NCI-H1436 (cell line): ENCODE measurements around the gene CBLC.

Experiments used
- DNase-seq: peaks from one replicate; lab custom pipeline; 2025; lab: John Stamatoyannopoulos, UW

The CBLC gene

GRCh38 chr19:44746616-44746945 is 31.1 kb upstream of the CBLC start:
- no peak for DNase-seq

DNA sequence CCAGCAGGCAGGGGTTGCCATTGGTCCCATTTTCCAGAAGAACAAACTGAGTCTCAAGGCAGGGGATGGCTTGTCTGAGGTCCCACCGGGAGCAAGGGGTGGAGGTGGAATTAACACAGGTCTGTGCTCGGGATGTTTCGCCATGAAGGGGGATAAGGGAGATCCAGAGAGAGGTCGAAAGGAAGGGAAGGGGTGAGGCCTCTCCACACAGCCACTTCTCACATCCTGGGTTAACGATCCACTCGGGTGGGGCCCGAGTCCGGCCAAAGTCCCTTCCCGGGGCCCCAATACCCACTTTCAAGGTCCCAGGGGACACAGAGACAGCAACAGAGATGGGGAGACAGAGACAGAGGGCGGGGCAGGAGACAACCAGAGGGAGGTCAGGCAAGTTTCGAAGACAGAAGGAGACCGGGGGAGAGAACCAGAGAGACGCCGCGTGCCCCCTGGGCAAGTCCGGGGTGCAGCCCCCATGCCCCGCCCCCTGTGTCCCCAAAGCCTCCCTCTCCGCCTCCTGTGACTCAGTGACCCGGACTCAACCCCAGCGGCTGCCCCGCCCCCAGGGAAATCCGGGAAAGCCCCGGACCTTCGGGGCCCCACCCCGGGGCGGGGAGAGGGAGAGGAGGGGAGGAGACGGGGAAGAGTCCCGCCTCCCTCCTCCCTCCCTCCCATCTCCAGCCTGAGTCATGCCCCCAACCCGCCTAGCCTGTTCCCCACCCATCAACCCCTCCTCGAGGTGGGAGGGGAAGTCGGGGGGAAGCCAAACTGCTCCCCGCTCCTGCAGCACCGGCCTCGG is 30.5 kb upstream of the CBLC start:
- no peak for DNase-seq

GRCh38 chr19:44747739-44748425 is 29.8 kb upstream of the CBLC start:
- DNase-seq: no peak

DNA sequence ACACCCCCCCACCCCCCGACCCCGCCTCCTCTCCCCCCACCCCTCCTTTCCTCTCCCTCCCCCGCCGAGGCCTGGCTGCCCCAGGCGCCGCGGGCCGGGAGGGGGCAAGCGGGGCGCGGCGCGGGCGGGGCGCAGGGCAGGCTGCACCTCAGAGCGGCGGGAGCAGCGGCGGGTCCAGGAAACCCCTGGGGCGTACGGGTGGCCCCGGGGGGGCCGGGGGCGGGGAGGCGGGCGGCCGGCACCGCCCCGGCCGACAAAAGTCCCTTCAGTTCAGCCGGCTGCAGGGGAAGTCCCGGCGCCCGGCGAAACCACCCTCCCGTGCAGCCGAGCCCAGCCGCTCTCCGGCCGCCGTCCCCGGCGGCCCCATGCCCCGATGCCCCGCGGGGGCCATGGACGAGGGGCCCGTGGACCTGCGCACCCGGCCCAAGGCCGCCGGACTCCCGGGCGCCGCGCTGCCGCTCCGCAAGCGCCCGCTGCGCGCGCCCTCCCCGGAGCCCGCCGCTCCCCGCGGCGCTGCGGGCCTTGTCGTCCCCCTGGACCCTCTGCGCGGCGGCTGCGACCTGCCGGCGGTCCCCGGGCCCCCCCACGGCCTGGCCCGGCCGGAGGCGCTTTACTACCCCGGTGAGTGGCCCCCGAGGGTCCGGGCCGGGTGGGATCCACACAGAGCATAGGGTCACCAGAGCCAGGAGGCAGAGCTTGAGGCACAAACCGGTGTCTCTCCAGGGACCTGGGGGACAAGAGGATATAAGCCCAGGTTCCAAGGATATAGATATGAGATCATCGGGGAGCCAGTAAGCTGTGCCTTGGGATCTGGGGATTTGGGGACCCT is 29.1 kb upstream of the CBLC start, which contains the start of gene BCL3:
TSS of gene BCL3 (plus strand) at position 283 of the 829 bp plus-strand sequence. CDS start at position 366, 83 bp downstream.
- DNase-seq: no peak

DNA sequence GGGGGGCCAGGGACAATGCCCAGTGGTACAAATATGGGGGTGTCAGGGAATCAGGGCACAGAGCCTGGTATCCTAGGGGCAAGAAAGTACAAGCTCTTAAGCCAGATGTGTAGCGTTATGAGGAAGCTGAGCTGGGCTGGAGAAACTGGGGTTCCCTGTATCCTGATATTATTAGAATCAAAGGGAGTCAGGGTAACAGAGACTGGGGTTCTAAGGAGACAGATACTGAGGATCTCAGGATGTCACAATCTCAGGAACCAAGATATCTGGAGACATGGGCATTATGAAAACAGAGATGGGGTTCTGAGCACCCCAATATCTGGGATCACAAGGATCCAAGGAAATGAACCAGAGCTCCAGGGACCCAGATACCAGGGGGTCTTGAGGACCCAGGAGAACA is 28.4 kb upstream of the CBLC start:
- no peak for DNase-seq

DNA sequence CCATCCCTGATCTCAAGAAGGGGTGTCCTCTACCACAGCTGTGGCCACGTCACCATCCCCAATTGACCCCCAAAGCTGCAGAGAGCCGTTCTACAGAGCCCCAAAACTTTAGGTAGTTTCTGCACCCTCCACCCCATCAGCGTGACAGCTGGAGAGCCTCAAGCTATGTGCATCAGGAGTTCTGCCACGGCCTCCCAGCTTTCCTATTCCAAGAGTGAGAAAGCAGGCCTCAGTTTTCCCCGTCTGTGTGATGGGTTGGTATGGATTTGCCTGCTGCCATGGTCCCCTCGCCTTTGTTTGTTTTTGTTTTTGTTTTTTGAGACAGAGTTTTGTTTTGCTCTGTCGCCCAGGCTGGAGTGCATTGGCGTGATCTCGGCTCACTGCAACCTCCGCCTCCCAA is 27.7 kb upstream of the CBLC start:
- DNase-seq: no peak

GRCh38 chr19:44752123-44752815 is 25.4 kb upstream of the CBLC start:
- DNase-seq: no peak

GRCh38 chr19:44752816-44753625 is 24.7 kb upstream of the CBLC start:
- DNase-seq: no peak

DNA sequence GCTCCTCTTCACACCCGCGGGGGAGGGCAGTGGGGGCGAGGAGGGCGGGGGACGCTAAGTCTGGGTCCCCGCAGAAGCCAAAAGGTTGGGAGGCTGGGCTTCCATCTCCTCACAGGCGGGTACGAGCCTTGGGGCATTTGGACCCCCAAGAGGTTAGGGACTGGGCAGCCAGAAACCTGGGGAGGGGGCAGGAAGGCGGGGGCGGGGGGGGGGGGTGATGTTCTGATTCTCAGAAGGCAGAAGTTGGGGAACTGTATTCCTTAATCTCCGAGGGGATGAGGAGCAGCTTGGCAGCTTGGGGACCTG is 24.1 kb upstream of the CBLC start:
- no peak for DNase-seq

DNA sequence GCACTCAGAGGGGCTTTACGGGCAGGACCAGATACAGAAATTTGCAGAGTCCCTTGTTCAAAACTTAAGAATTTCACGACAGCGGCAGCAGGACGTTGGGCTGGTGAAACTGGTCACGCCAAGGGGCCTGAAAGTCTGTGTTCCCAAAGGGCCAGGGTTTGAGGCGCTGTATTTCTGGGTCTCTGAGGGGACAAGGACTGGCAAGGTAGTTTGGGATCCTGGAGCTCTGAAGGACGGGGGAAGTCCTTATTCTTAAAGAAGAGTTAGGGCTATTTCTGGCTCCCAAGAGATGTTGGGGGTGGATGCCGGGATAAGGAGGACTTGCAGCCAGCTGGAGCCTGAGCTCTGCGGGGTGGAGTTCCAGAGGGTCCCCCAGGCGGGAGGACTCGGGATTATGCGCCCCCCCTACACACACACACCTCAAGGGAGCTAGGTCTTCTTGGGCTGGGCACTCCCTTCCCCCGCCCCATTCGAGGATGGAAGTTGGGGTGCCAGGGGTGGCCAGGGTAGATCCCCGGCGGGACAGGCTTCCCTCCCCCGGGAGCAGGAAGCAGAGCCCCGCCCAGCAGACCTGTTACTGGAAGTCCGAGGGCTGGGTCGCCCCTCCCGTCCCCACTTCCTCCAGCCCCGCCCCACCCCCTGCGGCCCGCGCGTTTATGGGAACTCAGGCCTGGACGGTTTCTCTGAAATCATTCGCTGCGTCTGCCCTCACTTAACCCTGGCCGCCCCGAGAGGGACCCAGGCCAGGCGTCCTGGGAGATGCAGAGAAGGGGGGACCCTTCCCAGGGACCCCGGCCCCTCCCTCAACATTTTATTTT is 23.5 kb upstream of the CBLC start:
- DNase-seq: no peak

GRCh38 chr19:44754750-44755080 is 23.0 kb upstream of the CBLC start:
- no peak for DNase-seq

DNA sequence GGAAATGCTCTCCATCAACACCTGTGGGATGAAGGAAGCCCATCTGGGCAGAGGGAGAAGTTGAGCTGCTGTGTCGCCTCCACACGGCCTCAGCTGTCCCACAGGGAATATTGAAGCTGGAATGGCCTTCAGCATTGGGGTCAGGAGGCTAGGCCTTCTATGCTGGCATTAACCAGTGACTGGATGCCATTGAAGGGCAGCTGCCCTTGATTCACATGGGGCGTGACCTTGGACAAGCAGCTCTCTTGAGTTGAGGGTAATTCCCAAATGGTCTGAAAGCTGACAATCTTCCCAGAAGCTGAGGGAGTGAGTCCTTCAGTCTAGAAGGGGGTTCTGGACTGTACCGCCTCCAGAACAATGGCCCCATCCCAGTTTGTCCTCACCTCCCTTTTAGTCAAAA is 22.5 kb upstream of the CBLC start:
- DNase-seq: no peak

DNA sequence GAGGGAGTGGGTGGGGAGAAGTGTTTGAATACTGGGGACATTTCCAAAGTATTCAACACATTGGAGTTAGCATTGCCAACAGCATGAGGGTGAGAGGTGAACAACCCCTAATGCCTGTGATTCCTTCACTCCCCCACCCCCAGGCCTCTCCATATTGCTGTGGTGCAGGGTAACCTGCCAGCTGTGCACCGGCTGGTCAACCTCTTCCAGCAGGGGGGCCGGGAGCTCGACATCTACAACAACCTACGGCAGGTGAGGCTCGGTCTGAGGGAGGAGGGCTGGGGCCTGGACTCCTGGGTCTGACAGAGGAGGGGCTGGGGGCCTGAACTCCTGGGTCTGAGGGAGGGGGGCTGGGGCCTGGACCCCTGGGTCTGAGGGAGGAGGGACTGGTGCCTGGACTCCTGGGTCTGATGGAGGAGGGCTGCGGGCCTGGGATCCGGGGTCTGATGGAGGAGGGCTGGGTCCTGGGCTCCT is 21.6 kb upstream of the CBLC start:
- no peak for DNase-seq

DNA sequence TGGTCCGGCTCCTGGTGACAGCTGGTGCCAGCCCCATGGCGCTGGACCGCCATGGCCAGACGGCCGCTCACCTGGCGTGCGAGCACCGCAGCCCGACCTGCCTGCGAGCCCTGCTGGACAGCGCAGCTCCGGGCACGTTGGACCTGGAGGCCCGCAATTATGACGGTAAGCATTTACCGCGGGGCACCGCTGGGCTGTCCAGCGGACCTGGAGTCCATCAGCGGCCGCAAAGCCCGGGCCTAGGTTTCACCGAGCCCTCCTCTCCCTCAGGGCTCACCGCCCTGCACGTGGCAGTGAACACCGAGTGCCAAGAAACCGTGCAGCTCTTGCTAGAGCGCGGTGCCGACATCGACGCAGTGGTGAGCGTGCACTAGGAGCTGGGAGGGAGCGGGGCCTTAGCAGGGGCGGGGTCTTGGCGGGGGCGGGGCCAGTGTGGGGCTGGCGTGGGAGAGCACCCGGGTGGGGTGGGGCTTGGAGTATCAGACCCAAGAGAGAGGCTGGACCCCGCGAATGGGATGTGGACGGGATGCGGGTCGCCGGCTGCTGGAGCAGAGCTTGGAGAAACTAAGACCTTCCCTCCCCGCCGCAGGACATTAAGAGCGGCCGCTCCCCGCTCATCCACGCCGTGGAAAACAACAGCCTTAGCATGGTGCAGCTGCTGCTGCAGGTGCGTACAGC is 20.5 kb upstream of the CBLC start:
- no peak for DNase-seq

DNA sequence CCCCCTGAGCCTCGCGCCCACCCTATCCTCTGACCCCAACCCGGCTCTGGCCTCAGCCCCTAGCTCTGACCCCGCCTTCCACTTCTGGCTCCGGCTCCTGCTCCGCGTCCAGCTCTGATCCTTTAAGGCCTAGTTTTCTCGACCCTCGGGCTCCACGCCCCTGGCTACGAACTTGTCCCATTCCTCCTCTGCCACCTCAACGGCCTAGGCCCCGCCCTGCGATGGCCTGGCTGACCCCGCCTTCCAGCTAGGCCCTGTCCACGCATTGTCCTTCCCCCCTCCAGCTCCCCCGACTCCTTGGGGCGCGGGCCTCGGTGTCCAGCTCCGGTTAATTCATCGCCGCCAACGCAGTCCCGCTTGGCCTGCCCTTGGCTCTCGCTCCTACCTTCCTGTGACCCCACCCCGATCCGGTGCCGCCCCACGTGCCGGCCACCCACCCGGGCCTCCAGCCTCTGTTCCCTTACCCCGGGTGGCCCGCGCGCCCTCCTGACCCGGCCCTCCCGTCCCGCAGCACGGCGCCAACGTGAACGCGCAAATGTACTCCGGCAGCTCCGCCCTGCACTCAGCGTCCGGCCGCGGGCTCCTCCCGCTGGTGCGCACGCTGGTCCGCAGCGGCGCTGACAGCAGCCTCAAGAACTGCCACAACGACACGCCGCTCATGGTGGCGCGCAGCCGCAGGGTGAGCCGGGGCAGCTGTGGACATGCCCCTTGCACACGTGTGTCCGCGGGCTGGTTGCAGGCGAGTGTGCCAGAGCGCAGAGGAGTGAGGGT is 19.8 kb upstream of the CBLC start:
- no peak for DNase-seq

DNA sequence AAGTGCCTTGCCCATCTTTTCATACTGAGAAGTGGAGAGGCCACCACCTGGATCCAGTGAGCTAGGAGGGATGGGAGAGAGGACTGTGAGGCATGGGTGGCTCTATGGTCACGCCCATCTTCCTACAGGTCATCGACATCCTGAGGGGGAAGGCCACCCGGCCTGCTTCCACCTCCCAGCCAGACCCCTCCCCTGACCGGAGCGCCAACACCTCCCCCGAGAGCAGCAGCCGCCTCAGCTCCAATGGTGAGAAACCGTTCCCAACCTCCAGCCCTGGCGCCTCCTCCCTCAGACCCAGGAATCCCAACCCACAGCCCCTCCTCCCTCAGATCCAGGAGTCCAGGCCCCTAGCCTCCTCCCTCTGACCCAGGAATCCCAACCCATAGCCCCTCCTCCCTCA is 19.1 kb upstream of the CBLC start:
- DNase-seq: no peak

DNA sequence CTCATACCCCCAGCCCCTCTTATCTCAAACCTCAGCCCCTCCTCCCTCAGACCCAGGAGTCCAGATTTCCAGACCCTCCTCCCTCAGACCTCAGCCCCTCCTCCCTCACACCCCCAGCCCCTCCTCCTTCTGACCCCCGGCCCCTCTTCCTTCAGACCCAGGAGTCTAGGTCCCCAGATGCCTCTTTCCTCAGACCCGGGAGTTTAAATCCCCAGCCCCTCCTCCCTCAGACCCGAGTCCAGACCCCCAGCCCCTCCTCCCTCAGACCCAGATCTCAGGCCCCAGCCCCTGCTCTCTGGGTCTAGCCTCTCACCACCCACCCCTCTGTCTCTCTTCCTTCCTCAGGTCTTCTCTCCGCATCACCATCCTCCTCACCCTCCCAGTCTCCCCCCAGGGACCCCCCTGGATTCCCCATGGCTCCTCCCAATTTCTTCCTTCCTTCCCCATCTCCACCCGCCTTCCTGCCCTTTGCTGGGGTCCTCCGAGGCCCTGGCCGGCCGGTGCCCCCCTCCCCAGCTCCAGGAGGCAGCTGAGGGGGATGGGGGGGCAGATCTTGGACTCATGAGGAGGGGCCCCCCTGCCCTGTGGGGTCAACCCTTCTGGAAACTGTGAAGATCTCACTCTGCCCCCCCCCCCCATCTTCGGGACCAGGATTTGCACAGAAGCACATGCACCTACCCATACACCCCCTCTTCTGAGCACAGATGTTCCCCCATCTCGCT is 18.4 kb upstream of the CBLC start:
- DNase-seq: no peak

- no peak for DNase-seq
Measured at GRCh38 chr19:44762038-44762437, 15.7 kb upstream of the CBLC start.
